Inflammatory macrophage treated with lipopolysaccharide for 1 hour (primary cell): ENCODE results near the gene UNC45B.
"Not testable (repeated sequence)": the region's sequence is repeated elsewhere in the genome, so short reads cannot be mapped to it uniquely, and the experiment has no call there.

ENCODE experiments used
- DNase-seq, 2 donors: peaks; one replicate each; pipeline ENCODE4 v3.0.0-alpha.2; 2020 to 2022

The UNC45B gene

GRCh38 chr17:35144840-35145239 is 2.8 kb upstream of the UNC45B start:
- DNase-seq = no peak

- DNase-seq = no peak
These were observed 1.3 kb upstream of the UNC45B start for GRCh38 chr17:35146214-35146833.

- no peak for DNase-seq
These were observed 527 bp downstream of the UNC45B start for GRCh38 chr17:35148144-35148543.

GRCh38 chr17:35149941-35150340 is 2.3 kb downstream of the UNC45B start:
- DNase-seq = no peak

- DNase-seq = not testable (repeated sequence)
These were observed 3.5 kb downstream of the UNC45B start for GRCh38 chr17:35151080-35151479.

- DNase-seq = no peak
These were observed 5.0 kb downstream of the UNC45B start for GRCh38 chr17:35152421-35153140.

GRCh38 chr17:35154196-35155165 is 6.9 kb downstream of the UNC45B start:
- DNase-seq = no peak

- no peak for DNase-seq
These were observed 7.6 kb downstream of the UNC45B start for GRCh38 chr17:35155246-35155645.

- DNase-seq = no peak
These were observed 12.3 kb downstream of the UNC45B start for GRCh38 chr17:35159940-35160339.

- no peak for DNase-seq
These were observed 13.0 kb downstream of the UNC45B start for GRCh38 chr17:35160354-35161201.

GRCh38 chr17:35161281-35161761 is 13.7 kb downstream of the UNC45B start:
- no peak for DNase-seq

GRCh38 chr17:35162755-35163154 is 15.1 kb downstream of the UNC45B start:
- DNase-seq = no peak

- DNase-seq = no peak
These were observed 16.3 kb downstream of the UNC45B start for GRCh38 chr17:35163886-35164285.

- no peak for DNase-seq
These were observed 17.1 kb downstream of the UNC45B start for GRCh38 chr17:35164716-35165115.

GRCh38 chr17:35166526-35166925 is 18.9 kb downstream of the UNC45B start:
- DNase-seq = no peak

GRCh38 chr17:35167046-35167445 is 19.4 kb downstream of the UNC45B start:
- DNase-seq = no peak

GRCh38 chr17:35167666-35168065 is 20.0 kb downstream of the UNC45B start:
- no peak for DNase-seq

GRCh38 chr17:35169835-35170363 is 22.3 kb downstream of the UNC45B start:
- DNase-seq = no peak

GRCh38 chr17:35170968-35171771 is 23.6 kb downstream of the UNC45B start:
- DNase-seq = peak; percentile 38 to 52

- peak; percentile 31 to 40 for DNase-seq
These were observed 24.2 kb downstream of the UNC45B start for GRCh38 chr17:35171834-35172233.

- not testable (repeated sequence) for DNase-seq
These were observed 24.7 kb downstream of the UNC45B start for GRCh38 chr17:35172321-35172720.
